Upper lobe of right lung (tissue), 1 donor: ENCODE results near the gene CNTNAP2. TPM values are rescaled to one million over a fixed set of nuclear protein-coding genes. Genes with fewer than 3 reads are reported as not detected.
"Not testable (repeated sequence)": the region's sequence is repeated elsewhere in the genome, so short reads cannot be mapped to it uniquely, and the experiment has no call there.

Source experiments
- ATAC-seq: fragments of 200-7000 bp; cut with Tn5 transposase; one replicate; pipeline ENCODE4 v1.9.1; 2020; ENCODE audit warnings: mild to moderate bottlenecking, moderate library complexity
- DNase-seq: peaks from one replicate; pipeline ENCODE4 v3.0.0-alpha.2; 2020
- H3K27ac ChIP-seq: fragments of 200-600 bp; one replicate; pipeline ENCODE4 v1.8.0; 2022
- H3K27me3 ChIP-seq: fragments of 200-600 bp; one replicate; pipeline ENCODE4 v1.8.0; 2022; ENCODE audit warnings: mild to moderate bottlenecking
- H3K36me3 ChIP-seq: fragments of 200-600 bp; one replicate; pipeline ENCODE4 v1.8.0; 2022
- H3K4me1 ChIP-seq: fragments of 200-600 bp; one replicate; pipeline ENCODE4 v1.8.0; 2022
- H3K4me3 ChIP-seq: fragments of 200-600 bp; one replicate; pipeline ENCODE4 v1.8.0; 2022; ENCODE audit warnings: mild to moderate bottlenecking
- H3K9me3 ChIP-seq: fragments of 200-600 bp; one replicate; pipeline ENCODE4 v1.8.0; 2022
- intact Hi-C: fragments of 100-400 bp; cut with DNase I; formaldehyde crosslinking; loops from one replicate; pipeline ENCODE4 v1.11.0; 2022
- total RNA-seq: library from RNA; stranded (reverse); fragmentation: NEBNext Ultra II Directional; extraction: Animal tissue kit (Norgen Biotek cat#: 25700); gene quantifications from one replicate; pipeline ENCODE4 v1.2.1, GENCODE V29; 2021
- TF ChIP-seq, protein P1 (sequence below): fragments of 200-600 bp; IDR thresholded peaks from one replicate; pipeline ENCODE4 v1.8.0; 2022; ENCODE audit warnings: antibody characterized with exemption
- donor health status: DM: no; HTN: yes; CAD: no; lungs with severe emphysema.

CNTNAP2 gene
- total RNA-seq, 1 donor from 2014 or later: 0.41 TPM

DNA sequence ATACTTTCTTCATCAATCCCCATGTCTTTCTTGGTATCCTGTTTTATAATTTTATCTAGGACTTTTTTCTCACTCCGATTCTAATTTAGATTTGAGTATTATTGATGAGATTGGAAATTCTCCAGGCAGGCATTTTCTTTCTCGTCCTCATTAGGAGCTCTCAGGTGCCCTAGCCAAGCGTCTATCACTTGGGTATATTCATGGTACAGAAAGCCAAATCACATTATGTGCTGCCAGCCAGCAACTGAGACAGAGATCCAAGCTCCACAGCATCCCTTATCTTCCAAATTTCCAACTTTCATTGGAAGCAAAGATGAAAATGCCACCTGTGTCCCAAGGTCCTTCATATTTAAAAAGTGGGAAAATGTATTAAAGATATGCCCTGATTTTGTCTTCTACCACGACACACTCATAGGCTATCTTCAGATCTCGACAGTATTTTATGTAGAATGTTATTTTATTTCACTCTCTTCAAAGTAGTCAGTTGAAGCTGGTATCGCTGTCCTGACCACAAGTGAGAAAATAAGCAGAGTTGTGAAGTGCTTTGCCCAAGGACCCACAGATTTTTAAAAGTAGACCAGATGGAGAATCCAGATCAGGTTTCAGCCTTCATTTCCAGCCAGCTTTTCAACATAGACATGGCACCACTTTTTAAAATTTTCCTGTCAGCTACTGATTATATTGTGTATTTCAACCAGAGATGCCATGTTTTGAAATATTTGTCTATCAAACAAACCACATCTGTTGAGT is 773.4 kb downstream of the CNTNAP2 start:
- DNase-seq: no peak
- no peak overlapping the region for H3K4me3 ChIP-seq
- TF ChIP-seq, protein P1, sequence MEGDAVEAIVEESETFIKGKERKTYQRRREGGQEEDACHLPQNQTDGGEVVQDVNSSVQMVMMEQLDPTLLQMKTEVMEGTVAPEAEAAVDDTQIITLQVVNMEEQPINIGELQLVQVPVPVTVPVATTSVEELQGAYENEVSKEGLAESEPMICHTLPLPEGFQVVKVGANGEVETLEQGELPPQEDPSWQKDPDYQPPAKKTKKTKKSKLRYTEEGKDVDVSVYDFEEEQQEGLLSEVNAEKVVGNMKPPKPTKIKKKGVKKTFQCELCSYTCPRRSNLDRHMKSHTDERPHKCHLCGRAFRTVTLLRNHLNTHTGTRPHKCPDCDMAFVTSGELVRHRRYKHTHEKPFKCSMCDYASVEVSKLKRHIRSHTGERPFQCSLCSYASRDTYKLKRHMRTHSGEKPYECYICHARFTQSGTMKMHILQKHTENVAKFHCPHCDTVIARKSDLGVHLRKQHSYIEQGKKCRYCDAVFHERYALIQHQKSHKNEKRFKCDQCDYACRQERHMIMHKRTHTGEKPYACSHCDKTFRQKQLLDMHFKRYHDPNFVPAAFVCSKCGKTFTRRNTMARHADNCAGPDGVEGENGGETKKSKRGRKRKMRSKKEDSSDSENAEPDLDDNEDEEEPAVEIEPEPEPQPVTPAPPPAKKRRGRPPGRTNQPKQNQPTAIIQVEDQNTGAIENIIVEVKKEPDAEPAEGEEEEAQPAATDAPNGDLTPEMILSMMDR: no peak
- H3K27ac ChIP-seq: no peak overlapping the region
- H3K4me1 ChIP-seq: no peaks in the 10 kb centered on the region
- no peak for ATAC-seq
- intact Hi-C loops: no loop called here
- no peaks in the 10 kb centered on the region for H3K36me3 ChIP-seq
- H3K27me3 ChIP-seq: no peaks in the 10 kb centered on the region
- no peaks in the 10 kb centered on the region for H3K9me3 ChIP-seq

DNA sequence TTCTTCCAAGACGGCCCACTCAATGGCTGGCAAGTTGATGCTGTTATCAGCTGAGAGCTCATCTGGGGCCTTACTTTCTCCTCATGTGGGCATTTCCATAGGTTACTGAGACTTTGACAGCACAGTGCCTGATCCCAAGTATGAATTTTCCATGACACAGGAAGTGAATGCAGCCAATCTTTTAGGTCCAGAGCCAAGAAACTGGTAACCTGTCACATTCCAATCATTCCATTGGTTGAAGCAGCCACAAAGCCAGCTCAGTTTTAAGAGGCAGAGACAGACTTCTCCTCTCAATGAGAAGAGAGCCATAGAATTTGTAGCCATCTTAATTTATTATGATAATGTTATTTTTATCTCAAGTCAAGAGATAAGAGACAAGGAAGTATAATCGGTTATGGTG is 775.5 kb downstream of the CNTNAP2 start:
- no peaks in the 10 kb centered on the region for H3K36me3 ChIP-seq
- DNase-seq: no peak
- H3K9me3 ChIP-seq: no peaks in the 10 kb centered on the region
- H3K27me3 ChIP-seq: no peaks in the 10 kb centered on the region
- no peak overlapping the region for H3K4me3 ChIP-seq
- TF ChIP-seq, protein P1: no peak
- H3K27ac ChIP-seq: no peak overlapping the region
- ATAC-seq: no peak
- intact Hi-C loops: no loop called here
- no peaks in the 10 kb centered on the region for H3K4me1 ChIP-seq

DNA sequence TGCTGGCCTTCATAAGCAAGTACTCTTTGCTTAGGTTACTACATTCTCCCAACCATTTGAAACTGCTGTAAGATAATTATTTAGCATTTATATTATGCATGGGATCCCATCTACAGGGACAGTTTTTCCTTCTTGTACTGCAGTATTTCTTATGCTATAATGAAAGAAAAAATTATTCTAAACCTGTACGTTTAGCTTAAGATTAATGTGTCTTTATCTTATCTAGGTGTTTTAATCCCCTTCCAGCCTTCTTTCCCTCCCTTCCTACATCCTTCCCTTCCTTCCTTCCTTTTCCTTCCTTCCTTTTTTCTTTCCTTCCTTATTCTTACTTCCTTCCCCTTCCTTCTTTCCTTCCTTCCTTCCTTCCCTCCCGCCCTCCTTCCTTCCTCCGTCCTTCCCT is 778.3 kb downstream of the CNTNAP2 start:
- DNase-seq: no peak
- H3K27ac ChIP-seq: no peak overlapping the region
- intact Hi-C loops: no loop called here
- no peaks in the 10 kb centered on the region for H3K4me1 ChIP-seq
- no peak overlapping the region for H3K4me3 ChIP-seq
- TF ChIP-seq, protein P1: no peak
- ATAC-seq: no peak
- no peaks in the 10 kb centered on the region for H3K36me3 ChIP-seq
- no peaks in the 10 kb centered on the region for H3K27me3 ChIP-seq
- no peaks in the 10 kb centered on the region for H3K9me3 ChIP-seq

DNA sequence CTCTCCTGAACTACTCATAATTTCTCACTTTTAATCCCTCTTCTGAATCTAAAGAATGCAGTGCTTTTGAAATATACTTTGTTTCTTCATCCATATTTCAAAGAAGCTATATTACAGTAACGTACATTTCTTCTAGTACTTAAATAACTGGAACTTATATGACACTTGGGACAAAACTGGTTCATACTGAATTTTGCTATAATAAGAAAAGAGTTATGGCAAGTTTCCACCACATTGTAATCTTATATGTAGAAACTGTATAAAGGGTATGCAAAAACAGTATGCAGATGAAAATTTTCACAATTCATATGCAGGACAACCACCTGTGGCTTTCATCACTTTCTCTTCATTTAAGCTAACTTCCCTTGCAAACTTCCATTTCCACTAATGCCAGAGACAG is 785.7 kb downstream of the CNTNAP2 start:
- Histone ChIP-seq H3K27ac (no peak overlapping the region), H3K9me3 (no peaks in the 10 kb centered on the region), H3K36me3 (no peaks in the 10 kb centered on the region), H3K4me1 (no peaks in the 10 kb centered on the region), H3K27me3 (no peaks in the 10 kb centered on the region), H3K4me3 (no peak overlapping the region)
- no peak for ATAC-seq
- TF ChIP-seq, protein P1: no peak
- no peak for DNase-seq
- intact Hi-C loops: no loop called here

DNA sequence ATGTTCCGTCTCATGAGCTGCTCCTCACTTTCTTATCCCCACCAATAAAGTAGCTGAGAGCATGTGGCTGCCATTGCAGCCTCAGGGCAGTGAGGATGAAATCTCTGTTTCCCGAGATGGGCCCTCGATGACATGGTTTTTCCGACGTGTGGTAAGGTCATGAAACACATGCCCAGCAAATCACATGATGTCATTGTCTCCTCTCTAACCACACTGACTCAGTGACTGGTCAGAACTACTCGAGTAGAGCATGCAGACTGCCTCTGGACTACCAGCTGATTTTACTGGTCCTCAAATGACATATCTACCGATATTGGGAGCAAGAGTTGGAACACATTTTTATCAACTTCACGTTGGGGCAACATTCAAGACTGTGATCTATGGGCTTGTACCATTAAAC is 786.1 kb downstream of the CNTNAP2 start:
- Histone ChIP-seq H3K36me3 (no peaks in the 10 kb centered on the region), H3K4me3 (no peak overlapping the region), H3K4me1 (no peaks in the 10 kb centered on the region), H3K27ac (no peak overlapping the region), H3K9me3 (no peaks in the 10 kb centered on the region), H3K27me3 (no peaks in the 10 kb centered on the region)
- DNase-seq (no peak), ATAC-seq (no peak)
- TF ChIP-seq, protein P1: no peak
- intact Hi-C loops: no loop called here

DNA sequence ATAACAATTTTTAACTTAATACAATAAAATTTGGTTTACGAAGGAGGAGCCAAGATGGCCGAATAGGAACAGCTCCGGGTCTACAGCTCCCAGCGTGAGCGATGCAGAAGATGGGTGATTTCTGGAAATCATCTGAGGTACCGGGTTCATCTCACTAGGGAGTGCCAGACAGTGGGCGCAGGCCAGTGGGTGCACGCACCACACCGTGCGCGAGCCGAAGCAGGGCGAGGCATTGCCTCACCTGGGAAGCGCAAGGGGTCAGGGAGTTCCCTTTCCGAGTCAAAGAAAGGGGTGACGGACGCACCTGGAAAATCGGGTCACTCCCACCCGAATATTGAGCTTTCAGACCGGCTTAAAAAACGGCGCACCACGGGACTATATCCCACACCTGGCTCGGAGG is 789.1 kb downstream of the CNTNAP2 start:
- H3K27me3 ChIP-seq, DNase-seq, H3K4me1 ChIP-seq, H3K9me3 ChIP-seq, intact Hi-C loops, H3K36me3 ChIP-seq, H3K4me3 ChIP-seq, ATAC-seq, H3K27ac ChIP-seq: not testable (repeated sequence)
